ENCODE measurements around the gene SBF2. TPM values are rescaled to one million over a fixed set of nuclear protein-coding genes. Genes with fewer than 3 reads are reported as not detected.

The SBF2 gene
- total and polyA plus RNA-seq, 2 donors (not counting 1 experiment from before 2014, with no cell fraction given) = 5.6 to 17.7 TPM

GRCh38 chr11:9839550-9839949, 454.5 kb downstream of the SBF2 start:
- Mint-ChIP-seq H3K27ac (no peak overlapping the region), H3K27me3 (no peaks in the 10 kb centered on the region), H3K4me1 (peaks cover 14% of the 10 kb centered on the region), H3K9me3 (ENCODE audit: insufficient read depth) (no peaks in the 10 kb centered on the region), H3K4me3 (no peak overlapping the region)
- Histone ChIP-seq H2AFZ (ENCODE audit: insufficient read depth, low read depth, low read length, poor library complexity, severe bottlenecking) (no peak overlapping the region), H3K9ac (ENCODE audit: low read length) (no peak overlapping the region), H3K27ac (ENCODE audit: low read length in 2 of 2) (no peak overlapping the region), H3K27me3 (replicated peaks in 1 of 4; ENCODE audit: control extremely low read depth in 1 of 4, control insufficient read depth in 3 of 4, insufficient read depth in 4 of 4, low read length in 3 of 4) (no peaks in the 10 kb centered on the region), H3K4me1 (ENCODE audit: control insufficient read depth in 2 of 2, insufficient read depth in 2 of 2, low read length in 2 of 2) (peaks cover 0 to 6% of the 10 kb centered on the region in 2 donors), H4K20me1 (ENCODE audit: control insufficient read depth, insufficient read depth, low read length, poor library complexity, severe bottlenecking) (no peaks in the 10 kb centered on the region), H3K4me2 (replicated peaks; ENCODE audit: low read depth, low read length, poor library complexity, severe bottlenecking) (no peak overlapping the region), H3K4me3 (ENCODE audit: control extremely low read depth in 1 of 5, extremely low read depth in 1 of 5, insufficient read depth in 1 of 5, low read depth in 2 of 5, low read length in 4 of 5) (no peak overlapping the region), H3K9me3 (ENCODE audit: control extremely low read depth in 1 of 3, control insufficient read depth in 2 of 3, insufficient read depth in 1 of 3, low read length in 2 of 3) (no peaks in the 10 kb centered on the region), H3K79me2 (ENCODE audit: control insufficient read depth, insufficient read depth, low read length) (no peaks in the 10 kb centered on the region), H3K36me3 (replicated peaks in 1 of 2; ENCODE audit: control extremely low read depth in 1 of 2, control insufficient read depth in 1 of 2, extremely low read depth in 1 of 2, insufficient read depth in 2 of 2, low read length in 1 of 2) (peaks cover 0 to 3% of the 10 kb centered on the region in 2 experiments)
- 85% methylated on average over 2 of the region's 4 CpGs for WGBS (ENCODE audit: insufficient coverage)
- ATAC-seq (ENCODE audit: low read depth) (no peak), DNase-seq (no peak)
- CTCF ChIA-PET = interaction anchor here (0.5 to 0.9 kb wide), 2 partner anchors 104 to 578 kb away, joined by 3 to 4 read pairs; no protein-coding TSS in a partner anchor
- no peak for TF ChIP-seq CTCF (IDR thresholded peaks at IDR 0.05)
- no peak for TF ChIP-seq EZH2 (IDR thresholded peaks at IDR 0.05; ENCODE audit: borderline replicate concordance, insufficient read depth, low read depth, low read length, poor library complexity, severe bottlenecking)
- intact Hi-C loops (cut with micrococcal nuclease) = no loop called here
- POLR2A ChIA-PET = no interaction called here

- Mint-ChIP-seq H3K27ac (no peak overlapping the region), H3K27me3 (no peaks in the 10 kb centered on the region), H3K4me1 (peaks cover 14% of the 10 kb centered on the region), H3K4me3 (no peak overlapping the region), H3K9me3 (ENCODE audit: insufficient read depth) (no peaks in the 10 kb centered on the region)
- H3K4me1 ChIP-seq (ENCODE audit: control insufficient read depth in 2 of 2, insufficient read depth in 2 of 2, low read length in 2 of 2) = peaks cover 0 to 6% of the 10 kb centered on the region in 2 donors
- TF ChIP-seq EZH2 (IDR thresholded peaks at IDR 0.05; ENCODE audit: borderline replicate concordance, insufficient read depth, low read depth, low read length, poor library complexity, severe bottlenecking) = no peak
- TF ChIP-seq CTCF (IDR thresholded peaks at IDR 0.05) = no peak
- H3K27ac ChIP-seq (ENCODE audit: low read length in 2 of 2) = no peak overlapping the region
- no peak for DNase-seq
- no peaks in the 10 kb centered on the region for H3K9me3 ChIP-seq (ENCODE audit: control extremely low read depth in 1 of 3, control insufficient read depth in 2 of 3, insufficient read depth in 1 of 3, low read length in 2 of 3)
- H3K79me2 ChIP-seq (ENCODE audit: control insufficient read depth, insufficient read depth, low read length) = no peaks in the 10 kb centered on the region
- H3K4me2 ChIP-seq (replicated peaks; ENCODE audit: low read depth, low read length, poor library complexity, severe bottlenecking) = no peak overlapping the region
- H3K9ac ChIP-seq (ENCODE audit: low read length) = no peak overlapping the region
- ChIA-PET CTCF (no interaction called here), POLR2A (no interaction called here)
- intact Hi-C loops (cut with micrococcal nuclease) = no loop called here
- no CpG with 5 or more reads among the region's 2 CpGs for WGBS (ENCODE audit: insufficient coverage)
- H4K20me1 ChIP-seq (ENCODE audit: control insufficient read depth, insufficient read depth, low read length, poor library complexity, severe bottlenecking) = no peaks in the 10 kb centered on the region
- no peak overlapping the region for H3K4me3 ChIP-seq (ENCODE audit: control extremely low read depth in 1 of 5, extremely low read depth in 1 of 5, insufficient read depth in 1 of 5, low read depth in 2 of 5, low read length in 4 of 5)
- no peak overlapping the region for H2AFZ ChIP-seq (ENCODE audit: insufficient read depth, low read depth, low read length, poor library complexity, severe bottlenecking)
- peaks cover 0 to 3% of the 10 kb centered on the region in 2 experiments for H3K36me3 ChIP-seq (replicated peaks in 1 of 2; ENCODE audit: control extremely low read depth in 1 of 2, control insufficient read depth in 1 of 2, extremely low read depth in 1 of 2, insufficient read depth in 2 of 2, low read length in 1 of 2)
- ATAC-seq (ENCODE audit: low read depth) = no peak
- no peaks in the 10 kb centered on the region for H3K27me3 ChIP-seq (replicated peaks in 1 of 4; ENCODE audit: control extremely low read depth in 1 of 4, control insufficient read depth in 3 of 4, insufficient read depth in 4 of 4, low read length in 3 of 4)
These were observed 455.1 kb downstream of the SBF2 start for GRCh38 chr11:9838961-9839360.

Measured in B cell (primary cell).